ENCODE measurements around the gene GEMIN5.
A peak's percentile ranks its signal among the peaks of the same experiment; 100 is the strongest.

GEMIN5 gene

DNA sequence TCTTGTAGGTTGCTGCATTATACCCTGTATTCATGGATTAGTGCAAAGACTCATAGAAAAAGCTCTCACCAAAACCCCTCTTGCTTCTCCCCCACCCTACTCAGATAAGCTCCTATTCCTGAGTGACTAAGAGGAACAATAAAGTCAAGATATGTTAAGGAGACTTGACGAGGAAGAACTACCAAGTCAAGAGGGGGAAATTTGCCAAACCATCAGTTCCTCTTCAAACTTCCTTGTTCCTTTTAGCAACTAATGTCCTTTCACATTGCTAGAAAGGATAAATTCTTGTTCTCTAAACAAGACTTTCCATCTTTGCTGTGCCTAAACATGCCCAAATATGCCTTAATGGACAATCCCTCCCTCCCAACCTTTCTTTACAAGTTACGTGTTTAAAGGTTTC, 52.6 kb downstream of the GEMIN5 start:
- H3K4me1 Mint-ChIP-seq, result no peaks in the 10 kb centered on the region
- peaks cover 23 to 25% of the 10 kb centered on the region in 2 donors for H3K9me3 Mint-ChIP-seq
- no peak for DNase-seq
- no peak overlapping the region for H3K27ac Mint-ChIP-seq
- H3K36me3 Mint-ChIP-seq, result peaks cover 81 to 95% of the 10 kb centered on the region in 2 donors
- ATAC-seq (replicated peaks), result no peak
- H3K27me3 Mint-ChIP-seq, result no peaks in the 10 kb centered on the region
- no peak overlapping the region for H3K4me3 Mint-ChIP-seq

DNA sequence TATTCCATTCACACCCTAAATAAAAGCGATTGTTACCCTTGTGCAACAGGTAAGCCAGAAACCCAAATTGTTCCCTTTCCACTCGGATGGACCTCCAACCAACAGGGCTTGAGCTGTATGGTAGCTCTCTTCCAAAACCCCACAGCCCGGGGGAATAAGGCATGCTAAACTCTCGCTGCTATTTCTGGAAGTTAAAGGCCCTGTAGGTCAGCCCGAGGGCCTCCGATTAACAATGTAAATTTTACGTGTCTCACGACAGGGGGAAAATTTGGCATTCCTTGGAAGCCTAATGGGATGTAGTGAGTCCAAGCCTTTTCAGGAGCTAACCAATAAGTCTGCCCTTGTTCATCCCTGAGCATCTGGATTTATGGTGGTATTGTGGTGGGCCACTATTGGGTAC, 53.6 kb downstream of the GEMIN5 start:
- no peak overlapping the region for H3K27ac Mint-ChIP-seq
- DNase-seq, result no peak
- no peak for ATAC-seq (replicated peaks)
- peaks cover 85 to 98% of the 10 kb centered on the region in 2 donors for H3K36me3 Mint-ChIP-seq
- no peaks in the 10 kb centered on the region for H3K4me1 Mint-ChIP-seq
- peaks cover 25 to 28% of the 10 kb centered on the region in 2 donors for H3K9me3 Mint-ChIP-seq
- H3K27me3 Mint-ChIP-seq, result no peaks in the 10 kb centered on the region
- H3K4me3 Mint-ChIP-seq, result no peak overlapping the region

GRCh38 chr5:154881986-154882385, 56.0 kb downstream of the GEMIN5 start:
- Mint-ChIP-seq H3K4me3 (no peak overlapping the region), H3K27me3 (no peaks in the 10 kb centered on the region), H3K36me3 (peaks cover 79 to 96% of the 10 kb centered on the region in 2 donors), H3K4me1 (no peaks in the 10 kb centered on the region), H3K27ac (no peak overlapping the region), H3K9me3 (peaks cover 28 to 35% of the 10 kb centered on the region in 2 donors)
- ATAC-seq (replicated peaks) (no peak), DNase-seq (no peak)

- H3K27ac Mint-ChIP-seq, result no peak overlapping the region
- no peak overlapping the region for H3K4me3 Mint-ChIP-seq
- H3K27me3 Mint-ChIP-seq, result no peaks in the 10 kb centered on the region
- ATAC-seq (replicated peaks) (no peak), DNase-seq (no peak)
- peaks cover 74 to 88% of the 10 kb centered on the region in 2 donors for H3K36me3 Mint-ChIP-seq
- H3K9me3 Mint-ChIP-seq, result peaks cover 16 to 22% of the 10 kb centered on the region in 2 donors
- no peaks in the 10 kb centered on the region for H3K4me1 Mint-ChIP-seq
Observed at GRCh38 chr5:154878642-154879335, 59.2 kb downstream of the GEMIN5 start.

DNA sequence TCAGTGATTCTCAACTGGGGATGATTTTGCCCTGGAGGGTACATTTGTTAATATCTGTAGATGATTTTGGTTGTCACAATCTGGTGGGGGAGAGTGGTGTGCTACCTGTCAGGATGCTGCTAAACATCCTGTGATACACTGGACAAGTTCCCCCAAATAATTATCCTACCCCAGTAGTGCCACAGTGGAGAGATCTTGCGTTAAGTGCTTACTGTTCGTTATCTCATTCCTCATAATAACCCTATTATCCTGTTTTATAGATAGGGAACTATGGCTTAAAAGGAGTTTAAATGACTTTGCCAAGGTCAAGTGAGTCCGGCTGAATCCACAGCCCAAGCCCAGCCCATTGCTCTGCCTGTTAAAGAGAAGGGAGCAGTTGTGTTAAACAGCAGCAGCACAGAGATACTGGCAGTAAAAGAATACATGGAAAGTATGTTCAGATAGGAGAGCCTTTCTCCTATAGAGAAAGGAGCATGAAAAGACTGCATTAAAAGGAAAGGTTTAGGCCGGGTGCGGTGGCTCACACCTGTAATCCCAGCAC, 64.2 kb downstream of the GEMIN5 start:
- peak overlapping the region in 1 of 2 donors; percentile 17 for H3K4me3 Mint-ChIP-seq
- peaks cover 52 to 61% of the 10 kb centered on the region in 2 donors for H3K36me3 Mint-ChIP-seq
- H3K27me3 Mint-ChIP-seq, result no peaks in the 10 kb centered on the region
- peak overlapping the region; percentile 39 for H3K27ac Mint-ChIP-seq
- DNase-seq (no peak), ATAC-seq (replicated peaks) (no peak)
- H3K9me3 Mint-ChIP-seq, result peaks cover 3 to 7% of the 10 kb centered on the region in 2 donors
- H3K4me1 Mint-ChIP-seq, result no peaks in the 10 kb centered on the region

DNA sequence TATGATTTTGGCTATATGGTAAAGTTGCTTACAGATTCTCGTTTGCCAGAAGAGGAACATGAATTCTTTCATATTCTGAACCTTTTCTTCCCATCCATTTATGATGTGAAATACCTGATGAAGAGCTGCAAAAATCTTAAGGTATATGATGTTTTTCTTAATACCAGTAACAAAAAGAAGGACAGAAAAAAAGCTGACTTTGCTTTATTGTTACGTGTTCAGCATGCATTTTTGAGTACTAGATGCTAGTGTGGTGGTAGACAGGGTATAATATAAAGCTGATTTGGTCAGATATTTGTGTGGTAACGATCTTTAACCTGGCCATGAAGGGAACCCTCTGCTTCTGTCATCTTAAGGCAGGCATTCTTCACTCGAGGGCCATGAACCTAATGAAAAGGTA, 66.3 kb downstream of the GEMIN5 start:
- Mint-ChIP-seq H3K27ac (no peak overlapping the region), H3K27me3 (no peaks in the 10 kb centered on the region), H3K36me3 (peaks cover 45 to 53% of the 10 kb centered on the region in 2 donors), H3K4me3 (no peak overlapping the region), H3K4me1 (peaks cover 4% of the 10 kb centered on the region in 2 donors), H3K9me3 (no peaks in the 10 kb centered on the region)
- DNase-seq (no peak), ATAC-seq (replicated peaks) (no peak)

DNA sequence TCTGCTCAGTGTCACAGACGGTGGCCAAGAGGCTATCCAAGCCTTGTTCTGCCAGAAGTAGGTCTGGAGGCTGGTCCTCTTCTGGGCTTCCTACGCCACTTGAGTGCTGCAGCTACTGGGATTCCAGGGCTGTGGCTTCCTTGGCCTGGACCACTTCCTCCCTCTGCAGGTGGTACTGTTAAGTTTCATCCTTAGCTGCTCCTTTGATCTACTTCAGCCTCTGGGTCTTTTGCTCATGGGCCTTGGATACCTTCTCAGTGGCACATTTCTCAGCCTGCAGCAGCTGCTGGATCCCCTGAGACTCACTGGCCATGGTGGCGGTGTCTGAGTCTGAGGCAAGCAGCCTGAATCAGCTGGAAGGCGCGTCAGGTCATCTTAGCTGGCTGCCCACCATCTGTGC, 69.3 kb downstream of the GEMIN5 start:
- Mint-ChIP-seq H3K4me3 (no peak overlapping the region), H3K9me3 (no peaks in the 10 kb centered on the region), H3K27ac (no peak overlapping the region)

GRCh38 chr5:154866841-154867240, 71.2 kb downstream of the GEMIN5 start:
- Mint-ChIP-seq H3K4me1 (peaks cover 15 to 29% of the 10 kb centered on the region in 2 donors), H3K9me3 (no peaks in the 10 kb centered on the region), H3K4me3 (no peak overlapping the region), H3K27ac (no peak overlapping the region), H3K27me3 (no peaks in the 10 kb centered on the region), H3K36me3 (peaks cover 40 to 47% of the 10 kb centered on the region in 2 donors)
- no peak for ATAC-seq (replicated peaks)
- DNase-seq, result no peak

More for the DNA sequence above, 69.3 kb downstream of the GEMIN5 start:
- Mint-ChIP-seq H3K27me3 (no peaks in the 10 kb centered on the region), H3K4me1 (peaks cover 4 to 12% of the 10 kb centered on the region in 2 donors), H3K36me3 (peaks cover 34 to 47% of the 10 kb centered on the region in 2 donors)
- ATAC-seq (replicated peaks) (no peak), DNase-seq (no peak)

GRCh38 chr5:154865466-154866184, 72.4 kb downstream of the GEMIN5 start:
- H3K9me3 Mint-ChIP-seq, result no peaks in the 10 kb centered on the region
- peaks cover 37 to 42% of the 10 kb centered on the region in 2 donors for H3K36me3 Mint-ChIP-seq
- ATAC-seq (replicated peaks), result no peak
- peaks cover 22 to 41% of the 10 kb centered on the region in 2 donors for H3K4me1 Mint-ChIP-seq
- no peak overlapping the region for H3K4me3 Mint-ChIP-seq
- H3K27ac Mint-ChIP-seq, result peak overlapping the region; percentile 14
- no peak for DNase-seq
- no peaks in the 10 kb centered on the region for H3K27me3 Mint-ChIP-seq

GRCh38 chr5:154863291-154864080, 74.5 kb downstream of the GEMIN5 start:
- H3K4me3 Mint-ChIP-seq, result no peak overlapping the region
- peaks cover 26 to 50% of the 10 kb centered on the region in 2 donors for H3K4me1 Mint-ChIP-seq
- H3K27me3 Mint-ChIP-seq, result no peaks in the 10 kb centered on the region
- no peak for ATAC-seq (replicated peaks)
- DNase-seq, result no peak
- no peaks in the 10 kb centered on the region for H3K9me3 Mint-ChIP-seq
- H3K36me3 Mint-ChIP-seq, result peaks cover 33 to 41% of the 10 kb centered on the region in 2 donors
- H3K27ac Mint-ChIP-seq, result no peak overlapping the region

DNA sequence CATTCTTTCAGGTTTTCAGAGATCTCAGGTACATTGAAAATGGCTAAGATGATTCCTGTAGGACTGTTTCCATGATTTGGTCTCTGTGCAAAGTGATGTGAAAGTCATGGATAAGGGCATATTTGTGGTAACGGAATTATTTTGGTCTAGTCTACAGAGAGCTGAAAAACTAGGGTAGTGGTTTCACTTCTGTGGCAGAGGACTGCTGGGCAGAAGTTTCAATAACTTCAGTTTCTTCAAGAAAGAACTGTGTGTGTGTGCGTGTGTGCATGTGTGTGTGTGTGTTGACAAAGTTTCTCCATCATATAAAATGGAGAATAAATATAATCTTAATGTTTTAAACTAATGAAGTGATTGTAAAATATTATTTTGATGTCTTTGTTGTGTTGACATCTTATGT, 75.2 kb downstream of the GEMIN5 start:
- Mint-ChIP-seq H3K4me3 (peak overlapping the region; percentile 23 to 56), H3K27me3 (no peaks in the 10 kb centered on the region), H3K9me3 (no peaks in the 10 kb centered on the region), H3K4me1 (peaks cover 26 to 49% of the 10 kb centered on the region in 2 donors), H3K36me3 (peaks cover 34 to 38% of the 10 kb centered on the region in 2 donors), H3K27ac (peak overlapping the region; percentile 11)
- ATAC-seq (replicated peaks) (no peak), DNase-seq (no peak)

GRCh38 chr5:154861946-154862345, 76.1 kb downstream of the GEMIN5 start:
- Mint-ChIP-seq H3K27me3 (no peaks in the 10 kb centered on the region), H3K36me3 (peaks cover 34% of the 10 kb centered on the region in 2 donors), H3K9me3 (no peaks in the 10 kb centered on the region), H3K4me1 (peaks cover 29 to 54% of the 10 kb centered on the region in 2 donors), H3K4me3 (peak overlapping the region in 1 of 2 donors; percentile 61), H3K27ac (peak overlapping the region; percentile 59)
- no peak for ATAC-seq (replicated peaks)
- DNase-seq, result no peak

DNA sequence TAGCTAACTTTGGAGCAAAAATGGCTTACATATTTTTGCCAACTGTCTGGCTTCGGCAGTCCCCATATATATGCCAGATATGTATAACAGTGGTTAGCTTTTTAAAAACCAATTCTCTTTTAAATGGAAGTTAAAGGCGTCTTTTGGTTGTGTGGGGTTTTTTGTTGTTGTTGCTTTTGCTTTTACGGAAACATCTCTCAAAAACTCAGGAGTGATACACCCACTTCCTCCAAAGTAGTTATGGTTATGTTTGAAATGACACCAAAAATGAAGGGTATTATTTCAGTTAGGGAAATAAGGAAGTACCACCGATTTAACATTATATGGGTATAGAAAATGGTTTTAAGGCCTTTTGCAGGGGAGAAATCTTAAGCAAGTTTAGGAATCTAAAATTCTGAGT, 77.2 kb downstream of the GEMIN5 start:
- Mint-ChIP-seq H3K4me1 (peaks cover 30 to 58% of the 10 kb centered on the region in 2 donors), H3K9me3 (no peaks in the 10 kb centered on the region)
- no peak for DNase-seq

GRCh38 chr5:154860123-154860522, 77.9 kb downstream of the GEMIN5 start:
- H3K4me1 Mint-ChIP-seq, result peaks cover 30 to 58% of the 10 kb centered on the region in 2 donors
- no peak for ATAC-seq (replicated peaks)
- no peak for DNase-seq
- peak overlapping the region; percentile 76 for H3K27ac Mint-ChIP-seq
- no peaks in the 10 kb centered on the region for H3K9me3 Mint-ChIP-seq
- peak overlapping the region; percentile 94 to 97 for H3K4me3 Mint-ChIP-seq
- H3K27me3 Mint-ChIP-seq, result no peaks in the 10 kb centered on the region
- H3K36me3 Mint-ChIP-seq, result peaks cover 21 to 22% of the 10 kb centered on the region in 2 donors

More for the DNA sequence above, 77.2 kb downstream of the GEMIN5 start:
- H3K36me3 Mint-ChIP-seq, result peaks cover 28% of the 10 kb centered on the region in 2 donors
- peak overlapping the region; percentile 84 for H3K27ac Mint-ChIP-seq
- ATAC-seq (replicated peaks), result no peak
- H3K27me3 Mint-ChIP-seq, result no peaks in the 10 kb centered on the region
- peak overlapping the region; percentile 94 to 97 for H3K4me3 Mint-ChIP-seq
